ENCODE results near the gene STX3. TPM values are rescaled to one million over a fixed set of nuclear protein-coding genes. Genes with fewer than 3 reads are reported as not detected.
A peak's percentile ranks its signal among the peaks of the same experiment; 100 is the strongest.

STX3 gene
- total and polyA plus RNA-seq, 2 of the 13 experiments (the other 11 are each of a cell fraction or from before 2014, with no cell fraction given), result 16.5 to 24.0 TPM

DNA sequence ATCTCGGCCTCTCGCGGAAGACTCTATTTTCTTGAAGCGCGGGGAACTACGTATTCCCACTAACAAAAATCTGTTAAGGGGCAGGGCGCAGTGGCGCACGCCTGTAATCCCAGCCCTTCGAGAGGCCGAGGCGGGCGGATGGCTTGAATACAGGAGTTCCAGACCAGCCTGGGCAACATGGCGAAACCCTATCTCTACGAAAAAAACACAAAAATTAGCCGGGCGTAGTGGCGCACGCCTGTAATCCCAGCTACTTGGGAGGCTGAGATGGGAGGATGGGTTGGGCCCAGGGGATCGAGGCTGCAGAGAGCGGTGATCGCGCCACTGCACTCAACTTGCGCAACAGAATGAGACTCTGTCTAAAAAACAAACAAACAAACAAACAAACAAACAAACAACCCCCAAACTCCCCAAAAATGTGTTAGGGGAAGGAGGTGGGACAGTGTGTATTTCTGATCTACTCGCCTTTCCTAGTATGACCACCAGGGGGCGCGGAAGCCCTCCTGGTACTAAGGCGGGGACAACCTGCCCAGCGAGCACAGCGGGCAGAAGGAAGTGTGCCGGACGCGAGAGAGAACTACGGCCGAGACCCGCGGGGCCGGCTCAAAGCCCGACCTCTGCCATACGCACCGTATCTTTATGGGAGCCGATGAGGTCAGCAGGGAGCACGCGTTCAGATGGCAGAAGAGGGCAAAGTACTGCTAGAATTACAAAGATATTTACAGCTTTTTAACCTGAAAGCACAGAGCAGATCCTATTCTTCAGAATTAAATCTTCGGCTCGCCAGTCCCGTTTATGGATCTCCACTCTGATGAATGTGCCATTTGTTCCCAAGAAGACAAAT is 1.3 kb upstream of the STX3 start (continued):
- TF ChIP-seq MED1 (CRISPR knock-in tag; IDR thresholded peaks at IDR 0.05) (peak; percentile 42; the same call in 1 of the 2 replicates), BORCS8-MEF2B (CRISPR knock-in tag; IDR thresholded peaks at IDR 0.05) (no peak), RFX5 (IDR thresholded peaks at IDR 0.05; ENCODE audit: low read depth, low read length) (no peak), GATAD1 (CRISPR knock-in tag; IDR thresholded peaks at IDR 0.05) (peak; percentile 50; the same call in 1 of the 2 replicates), POLR2AphosphoS5 (IDR thresholded peaks at IDR 0.05; ENCODE audit: low read depth, low read length) (no peak), ZFP41 (CRISPR knock-in tag; IDR thresholded peaks at IDR 0.05; ENCODE audit: borderline replicate concordance) (no peak), STAT5B (CRISPR knock-in tag; IDR thresholded peaks at IDR 0.05) (no peak), KDM4B (CRISPR knock-in tag; IDR thresholded peaks at IDR 0.05) (no peak), MED8 (CRISPR knock-in tag; IDR thresholded peaks at IDR 0.05; ENCODE audit: insufficient replicate concordance) (no peak), NRL (CRISPR knock-in tag; IDR thresholded peaks at IDR 0.05; ENCODE audit: borderline replicate concordance) (no peak), AFF4 (CRISPR knock-in tag; IDR thresholded peaks at IDR 0.05) (no peak), IKZF5 (CRISPR knock-in tag; IDR thresholded peaks at IDR 0.05) (peak; percentile 30; the same call in 1 of the 2 replicates), ZNF180 (CRISPR knock-in tag; IDR thresholded peaks at IDR 0.05; ENCODE audit: borderline replicate concordance, low read depth) (no peak), HNF4A (CRISPR knock-in tag; IDR thresholded peaks at IDR 0.05) (peak; percentile 37; the same call in 1 of the 2 replicates), ZEB1 (IDR thresholded peaks at IDR 0.05; ENCODE audit: insufficient replicate concordance, low read depth) (no peak), KLF11 (CRISPR knock-in tag; IDR thresholded peaks at IDR 0.05) (no peak)
- TF ChIP-seq, protein P1, sequence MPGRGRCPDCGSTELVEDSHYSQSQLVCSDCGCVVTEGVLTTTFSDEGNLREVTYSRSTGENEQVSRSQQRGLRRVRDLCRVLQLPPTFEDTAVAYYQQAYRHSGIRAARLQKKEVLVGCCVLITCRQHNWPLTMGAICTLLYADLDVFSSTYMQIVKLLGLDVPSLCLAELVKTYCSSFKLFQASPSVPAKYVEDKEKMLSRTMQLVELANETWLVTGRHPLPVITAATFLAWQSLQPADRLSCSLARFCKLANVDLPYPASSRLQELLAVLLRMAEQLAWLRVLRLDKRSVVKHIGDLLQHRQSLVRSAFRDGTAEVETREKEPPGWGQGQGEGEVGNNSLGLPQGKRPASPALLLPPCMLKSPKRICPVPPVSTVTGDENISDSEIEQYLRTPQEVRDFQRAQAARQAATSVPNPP (CRISPR knock-in tag; IDR thresholded peaks at IDR 0.05), result no peak
- TF ChIP-seq, protein P2, sequence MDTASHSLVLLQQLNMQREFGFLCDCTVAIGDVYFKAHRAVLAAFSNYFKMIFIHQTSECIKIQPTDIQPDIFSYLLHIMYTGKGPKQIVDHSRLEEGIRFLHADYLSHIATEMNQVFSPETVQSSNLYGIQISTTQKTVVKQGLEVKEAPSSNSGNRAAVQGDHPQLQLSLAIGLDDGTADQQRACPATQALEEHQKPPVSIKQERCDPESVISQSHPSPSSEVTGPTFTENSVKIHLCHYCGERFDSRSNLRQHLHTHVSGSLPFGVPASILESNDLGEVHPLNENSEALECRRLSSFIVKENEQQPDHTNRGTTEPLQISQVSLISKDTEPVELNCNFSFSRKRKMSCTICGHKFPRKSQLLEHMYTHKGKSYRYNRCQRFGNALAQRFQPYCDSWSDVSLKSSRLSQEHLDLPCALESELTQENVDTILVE (CRISPR knock-in tag; IDR thresholded peaks at IDR 0.05), result peak; percentile 63; the same call in 1 of the 2 replicates
- TF ChIP-seq, protein P3, sequence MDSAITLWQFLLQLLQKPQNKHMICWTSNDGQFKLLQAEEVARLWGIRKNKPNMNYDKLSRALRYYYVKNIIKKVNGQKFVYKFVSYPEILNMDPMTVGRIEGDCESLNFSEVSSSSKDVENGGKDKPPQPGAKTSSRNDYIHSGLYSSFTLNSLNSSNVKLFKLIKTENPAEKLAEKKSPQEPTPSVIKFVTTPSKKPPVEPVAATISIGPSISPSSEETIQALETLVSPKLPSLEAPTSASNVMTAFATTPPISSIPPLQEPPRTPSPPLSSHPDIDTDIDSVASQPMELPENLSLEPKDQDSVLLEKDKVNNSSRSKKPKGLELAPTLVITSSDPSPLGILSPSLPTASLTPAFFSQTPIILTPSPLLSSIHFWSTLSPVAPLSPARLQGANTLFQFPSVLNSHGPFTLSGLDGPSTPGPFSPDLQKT (CRISPR knock-in tag; IDR thresholded peaks at IDR 0.05; ENCODE audit: borderline replicate concordance), result no peak
- TF ChIP-seq, protein P4, sequence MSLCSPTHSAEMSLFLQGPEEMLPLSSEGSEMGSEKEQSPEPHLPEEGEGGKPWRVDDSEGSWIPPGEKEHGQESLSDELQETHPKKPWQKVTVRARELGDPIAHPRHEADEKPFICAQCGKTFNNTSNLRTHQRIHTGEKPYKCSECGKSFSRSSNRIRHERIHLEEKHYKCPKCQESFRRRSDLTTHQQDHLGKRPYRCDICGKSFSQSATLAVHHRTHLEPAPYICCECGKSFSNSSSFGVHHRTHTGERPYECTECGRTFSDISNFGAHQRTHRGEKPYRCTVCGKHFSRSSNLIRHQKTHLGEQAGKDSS (CRISPR knock-in tag; IDR thresholded peaks at IDR 0.05; ENCODE audit: borderline replicate concordance, low read depth), result no peak
